ENCODE results near the gene TAX1BP3. TPM values are rescaled to one million over a fixed set of nuclear protein-coding genes. Genes with fewer than 3 reads are reported as not detected.

The TAX1BP3 gene
- total and polyA plus RNA-seq, 3 experiments from 2014 or later: 23.4 to 38.9 (median 26.0) TPM

Other genes starting within 250 kb of the TAX1BP3 start
- gene OR1E2, start 234.7 kb downstream of the TAX1BP3 start, total RNA-seq: not detected
- not detected for gene OR1E2, start 234.7 kb downstream of the TAX1BP3 start, polyA plus RNA-seq
- gene SPATA22, start 196.8 kb downstream of the TAX1BP3 start, total RNA-seq: not detected
- not detected for gene SPATA22, start 196.8 kb downstream of the TAX1BP3 start, polyA plus RNA-seq
- gene ASPA, start 192.6 kb downstream of the TAX1BP3 start, total RNA-seq: not detected
- not detected for gene ASPA, start 192.6 kb downstream of the TAX1BP3 start, polyA plus RNA-seq
- gene TRPV3, start 110.8 kb downstream of the TAX1BP3 start, total RNA-seq: under 1 TPM; 0.49 to 0.79 TPM
- 0.21 TPM for gene TRPV3, start 110.8 kb downstream of the TAX1BP3 start, polyA plus RNA-seq
- gene TRPV1, start 59.2 kb downstream of the TAX1BP3 start, total RNA-seq: 1 to 10 TPM; 2.4 to 2.8 TPM
- 0.83 TPM for gene TRPV1, start 59.2 kb downstream of the TAX1BP3 start, polyA plus RNA-seq
- 10 to 100 TPM; 17.0 to 17.1 TPM for gene SHPK, start 32.3 kb downstream of the TAX1BP3 start, total RNA-seq
- gene SHPK, start 32.3 kb downstream of the TAX1BP3 start, polyA plus RNA-seq: 6.9 TPM
- 10 to 100 TPM; 33.3 to 35.5 TPM for gene CTNS, start 31.8 kb downstream of the TAX1BP3 start, total RNA-seq
- gene CTNS, start 31.8 kb downstream of the TAX1BP3 start, polyA plus RNA-seq: 7.7 TPM
- gene EMC6, start 234 bp upstream of the TAX1BP3 start, total RNA-seq: 100 to 1,000 TPM in 1 of 2 experiments, 10 to 100 TPM in 1; 95.1 to 103 TPM
- gene EMC6, start 234 bp upstream of the TAX1BP3 start, polyA plus RNA-seq: 119 TPM
- gene P2RX5, start 27.6 kb upstream of the TAX1BP3 start, total RNA-seq: 10 to 100 TPM in 1 of 2 experiments, 1 to 10 TPM in 1; 9.8 to 12.0 TPM
- 37.4 TPM for gene P2RX5, start 27.6 kb upstream of the TAX1BP3 start, polyA plus RNA-seq
- gene HASPIN, start 55.3 kb upstream of the TAX1BP3 start, total RNA-seq: 10 to 100 TPM; 16.0 to 16.6 TPM
- 0.09 TPM for gene HASPIN, start 55.3 kb upstream of the TAX1BP3 start, polyA plus RNA-seq
- 10 to 100 TPM; 46.6 to 47.3 TPM for gene ITGAE, start 132.6 kb upstream of the TAX1BP3 start, total RNA-seq
- 66.6 TPM for gene ITGAE, start 132.6 kb upstream of the TAX1BP3 start, polyA plus RNA-seq
- 10 to 100 TPM; 39.9 to 42.0 TPM for gene NCBP3, start 177.7 kb upstream of the TAX1BP3 start, total RNA-seq
- gene NCBP3, start 177.7 kb upstream of the TAX1BP3 start, polyA plus RNA-seq: 18.0 TPM
- 1 to 10 TPM; 2.3 to 2.7 TPM for gene CAMKK1, start 224.5 kb upstream of the TAX1BP3 start, total RNA-seq
- gene CAMKK1, start 224.5 kb upstream of the TAX1BP3 start, polyA plus RNA-seq: 1.1 TPM
- gene P2RX1, start 247.9 kb upstream of the TAX1BP3 start, total RNA-seq: under 1 TPM; 0.13 to 0.22 TPM
- not detected for gene P2RX1, start 247.9 kb upstream of the TAX1BP3 start, polyA plus RNA-seq